Measurements from ENCODE around the gene BCKDHA. TPM values are rescaled to one million over a fixed set of nuclear protein-coding genes. Genes with fewer than 3 reads are reported as not detected.
"Not testable (repeated sequence)": the region's sequence is repeated elsewhere in the genome, so short reads cannot be mapped to it uniquely, and the experiment has no call there.

Gene BCKDHA
- total and polyA plus RNA-seq, 9 donors: 3.8 to 43.8 (median 19.0) TPM

- H3K36me3 ChIP-seq: no peaks in the 10 kb centered on the region
- peaks cover 8% of the 10 kb centered on the region for H3K4me1 ChIP-seq (ENCODE audit: insufficient read depth)
- DNase-seq: peak; percentile 39 to 70 (median 56)
- H3K4me3 ChIP-seq: peak within 1 kb of the TSS; percentile 52
- intact Hi-C loops (cut with DNase I): no loop called here
- WGBS, 3 donors: 1 to 3% (median 3%) methylated on average over 25 to 47 of the region's 47 CpGs
- no peaks in the 10 kb centered on the region for H3K9me3 ChIP-seq
- TF ChIP-seq EP300 (IDR thresholded peaks at IDR 0.05) (no peak), POLR2A (IDR thresholded peaks at IDR 0.05) (no peak), CTCF (IDR thresholded peaks at IDR 0.05) (no peak)
- H3K27me3 ChIP-seq: no peaks in the 10 kb centered on the region
- H3K27ac ChIP-seq: peak within 1 kb of the TSS; percentile 41 to 53
Observed at GRCh38 chr19:41376241-41376997, 21.2 kb upstream of the BCKDHA start, which contains the start of gene TMEM91. Gene TMEM91, plus strand, starts transcription at chr19:41376533. Its CDS starts 1,777 bp downstream, at chr19:41378310.

GRCh38 chr19:41376998-41377365, 20.6 kb upstream of the BCKDHA start:
- DNase-seq: no peak
- TF ChIP-seq EP300 (IDR thresholded peaks at IDR 0.05) (no peak), POLR2A (IDR thresholded peaks at IDR 0.05) (no peak), CTCF (IDR thresholded peaks at IDR 0.05) (no peak)
- intact Hi-C loops (cut with DNase I): no loop called here
- peak overlapping the region; percentile 41 to 53 for H3K27ac ChIP-seq
- H3K36me3 ChIP-seq: no peaks in the 10 kb centered on the region
- peak overlapping the region; percentile 52 for H3K4me3 ChIP-seq
- H3K9me3 ChIP-seq: no peaks in the 10 kb centered on the region
- no peaks in the 10 kb centered on the region for H3K27me3 ChIP-seq
- H3K4me1 ChIP-seq (ENCODE audit: insufficient read depth): peaks cover 8% of the 10 kb centered on the region
- WGBS, 3 donors: 56 to 59% (median 58%) methylated on average over 8 of the region's 8 CpGs

- H3K36me3 ChIP-seq: no peaks in the 10 kb centered on the region
- intact Hi-C loops (cut with DNase I): no loop called here
- TF ChIP-seq CTCF (IDR thresholded peaks at IDR 0.05) (no peak), POLR2A (IDR thresholded peaks at IDR 0.05) (no peak), EP300 (IDR thresholded peaks at IDR 0.05) (no peak)
- DNase-seq: peak in 2 of 5 donors; percentile 33 to 54
- no peaks in the 10 kb centered on the region for H3K9me3 ChIP-seq
- H3K4me1 ChIP-seq (ENCODE audit: insufficient read depth): peaks cover 8% of the 10 kb centered on the region
- H3K27ac ChIP-seq: peak overlapping the region in 1 of 2 donors; percentile 27
- WGBS, 3 donors: 50 to 55% (median 51%) methylated on average over 9 of the region's 9 CpGs
- H3K27me3 ChIP-seq: no peaks in the 10 kb centered on the region
- H3K4me3 ChIP-seq: no peak overlapping the region
Observed at GRCh38 chr19:41377977-41378709, 19.5 kb upstream of the BCKDHA start.

- H3K9me3 ChIP-seq; H3K36me3 ChIP-seq; DNase-seq; H3K27me3 ChIP-seq; H3K4me1 ChIP-seq (ENCODE audit: insufficient read depth); intact Hi-C loops (cut with DNase I); H3K4me3 ChIP-seq; H3K27ac ChIP-seq: not testable (repeated sequence)
- 92 to 95% (median 93%) methylated on average over 8 of the region's 8 CpGs for WGBS, 3 donors
Observed at GRCh38 chr19:41381536-41381935, 16.1 kb upstream of the BCKDHA start.

GRCh38 chr19:41384351-41384750, 13.3 kb upstream of the BCKDHA start:
- intact Hi-C loops (cut with DNase I): no loop called here
- Histone ChIP-seq H3K4me3 (no peak overlapping the region), H3K36me3 (no peaks in the 10 kb centered on the region), H3K4me1 (ENCODE audit: insufficient read depth) (no peaks in the 10 kb centered on the region), H3K9me3 (no peaks in the 10 kb centered on the region), H3K27ac (no peak overlapping the region), H3K27me3 (no peaks in the 10 kb centered on the region)
- TF ChIP-seq EP300 (IDR thresholded peaks at IDR 0.05) (no peak), POLR2A (IDR thresholded peaks at IDR 0.05) (no peak), CTCF (IDR thresholded peaks at IDR 0.05) (no peak)
- 84 to 88% (median 87%) methylated on average over 5 of the region's 5 CpGs for WGBS, 3 donors
- no peak for DNase-seq
